Osteoblast (primary cell): ENCODE data around the gene AVPR1B. TPM values are rescaled to one million over a fixed set of nuclear protein-coding genes. Genes with fewer than 3 reads are reported as not detected.

Experiments
- DNase-seq: peaks from one replicate; pipeline ENCODE4 v3.0.0; 2011; ENCODE audit warnings: low spot score, mixed read lengths; ENCODE audit not compliant: insufficient read length; ENCODE audit errors: missing footprints
- H2AFZ ChIP-seq: 2 replicates; pipeline ENCODE4 v1.6.0; 2011; ENCODE audit warnings: mild to moderate bottlenecking, low read length
- H3K27ac ChIP-seq: 2 replicates; pipeline ENCODE4 v1.5.1; 2011; ENCODE audit warnings: mild to moderate bottlenecking, low read depth, low read length, moderate library complexity
- H3K27me3 ChIP-seq: 2 replicates; pipeline ENCODE4 v1.6.0; 2012; ENCODE audit warnings: mild to moderate bottlenecking, control low read depth, inconsistent platforms, low read length, moderate library complexity; ENCODE audit not compliant: insufficient read depth
- H3K36me3 ChIP-seq: 2 replicates; pipeline ENCODE4 v1.5.1; 2011; ENCODE audit warnings: mild to moderate bottlenecking, low read length, control low read depth, moderate library complexity; ENCODE audit not compliant: insufficient read depth
- H3K4me1 ChIP-seq: 2 replicates; pipeline ENCODE4 v1.5.1; 2011; ENCODE audit warnings: mild to moderate bottlenecking, low read length, control low read depth, moderate library complexity; ENCODE audit not compliant: insufficient read depth
- H3K4me2 ChIP-seq: 2 replicates; pipeline ENCODE4 v1.6.0; 2011; ENCODE audit warnings: mild to moderate bottlenecking, low read length; ENCODE audit not compliant: insufficient read depth
- H3K4me3 ChIP-seq: fragments of 200-600 bp; sonication (generic); 3 replicates; pipeline ENCODE4 v1.5.1; 2012; ENCODE audit warnings: mild to moderate bottlenecking, low read length, inconsistent platforms; ENCODE audit not compliant: insufficient read depth
- H3K79me2 ChIP-seq: 2 replicates; pipeline ENCODE4 v1.6.0; 2012; ENCODE audit warnings: mild to moderate bottlenecking, low read length, control low read depth, inconsistent platforms; ENCODE audit not compliant: insufficient read depth
- H3K9me3 ChIP-seq: 2 replicates; pipeline ENCODE4 v1.5.1; 2011; ENCODE audit warnings: low read depth, low read length, control low read depth
- H4K20me1 ChIP-seq: 2 replicates; pipeline ENCODE4 v1.6.0; 2012; ENCODE audit warnings: mild to moderate bottlenecking, low read length, control low read depth; ENCODE audit not compliant: insufficient read depth
- CTCF ChIP-seq: IDR thresholded peaks from 2 replicates; pipeline ENCODE4 v1.5.1; 2011; ENCODE audit warnings: mild to moderate bottlenecking, low read depth, low read length, moderate library complexity; ENCODE audit errors: extremely low read depth
- small RNA-seq: library from RNA; depleted of rRNA; stranded (forward); fragments of <200 nt; gene quantifications from one replicate; pipeline ENCODE3, GENCODE V24; 2012
- total RNA-seq: library from RNA; depleted of rRNA; stranded (reverse); fragments of >200 nt; gene quantifications from 2 replicates; pipeline ENCODE4 v1.2.3, GENCODE V29; 2012

Gene AVPR1B
- total RNA-seq, 1 donor, result not detected

- Histone ChIP-seq H3K36me3 (no peaks in the 10 kb centered on the region), H3K9me3 (no peaks in the 10 kb centered on the region), H3K4me3 (no peak overlapping the region), H3K4me1 (no peaks in the 10 kb centered on the region), H3K27ac (no peak overlapping the region), H3K27me3 (peaks cover 21% of the 10 kb centered on the region), H3K79me2 (no peaks in the 10 kb centered on the region), H4K20me1 (no peaks in the 10 kb centered on the region), H3K4me2 (no peak overlapping the region), H2AFZ (no peak overlapping the region)
- no peak for DNase-seq
- no peak for TF ChIP-seq CTCF
These were observed 54.7 kb downstream of the AVPR1B start for GRCh38 chr1:206062464-206062863.

GRCh38 chr1:206060844-206061243 lies 56.3 kb downstream of the AVPR1B start:
- Histone ChIP-seq H3K4me1 (no peaks in the 10 kb centered on the region), H3K36me3 (no peaks in the 10 kb centered on the region), H3K4me2 (no peak overlapping the region), H2AFZ (no peak overlapping the region), H3K4me3 (no peak overlapping the region), H3K27ac (no peak overlapping the region), H3K9me3 (no peaks in the 10 kb centered on the region), H4K20me1 (no peaks in the 10 kb centered on the region), H3K79me2 (no peaks in the 10 kb centered on the region), H3K27me3 (peaks cover 16% of the 10 kb centered on the region)
- TF ChIP-seq CTCF, result no peak
- DNase-seq, result peak; percentile 9

Small RNAs within 50 kb of the gene (small RNA-seq; reads per million reads assigned to genes)
- gene RF00271, result not detected

Other genes with a start within 250 kb of the AVPR1B start
- not detected in 2 replicates for gene SLC26A9, start 173.9 kb downstream of the AVPR1B start, total RNA-seq
- 7.6 and 7.7 TPM in 2 replicates for gene RAB7B, start 114.0 kb downstream of the AVPR1B start, total RNA-seq
- not detected in 2 replicates for gene CTSE, start 93.5 kb downstream of the AVPR1B start, total RNA-seq
- gene RHEX, start 64.2 kb downstream of the AVPR1B start, total RNA-seq, result not detected in 2 replicates
- gene FAM72A, start 85.5 kb upstream of the AVPR1B start, total RNA-seq, result 2.2 and 3.2 TPM in 2 replicates
- 56.8 and 63.1 TPM in 2 replicates for gene SRGAP2, start 86.2 kb upstream of the AVPR1B start, total RNA-seq